ENCODE data around the gene NOX4. TPM values are rescaled to one million over a fixed set of nuclear protein-coding genes. Genes with fewer than 3 reads are reported as not detected.
"Not testable (repeated sequence)": the region's sequence is repeated elsewhere in the genome, so short reads cannot be mapped to it uniquely, and the experiment has no call there.

The NOX4 gene
- total RNA-seq, 1 donor from 2014 or later: 3.3 TPM

GRCh38 chr11:89308272-89308671, 182.9 kb downstream of the NOX4 start:
- not testable (repeated sequence) for H3K27me3 ChIP-seq; H3K79me2 ChIP-seq (ENCODE audit: low read depth); H3K9me3 ChIP-seq (ENCODE audit: low read depth); H3K9ac ChIP-seq; H3K4me1 Mint-ChIP-seq; H3K4me2 ChIP-seq; H3F3A ChIP-seq (ENCODE audit: low read depth); H3K27me3 Mint-ChIP-seq (ENCODE audit: insufficient read depth, low read depth); H3K4me3 ChIP-seq; H3K9me3 Mint-ChIP-seq; H3K36me3 Mint-ChIP-seq; H2AFZ ChIP-seq (replicated peaks); H3K4me3 Mint-ChIP-seq; DNase-seq (ENCODE audit: low spot score); H3K27ac ChIP-seq; H4K20me1 ChIP-seq (ENCODE audit: low read depth); H3K4me1 ChIP-seq; H3K27ac Mint-ChIP-seq; H3K36me3 ChIP-seq

DNA sequence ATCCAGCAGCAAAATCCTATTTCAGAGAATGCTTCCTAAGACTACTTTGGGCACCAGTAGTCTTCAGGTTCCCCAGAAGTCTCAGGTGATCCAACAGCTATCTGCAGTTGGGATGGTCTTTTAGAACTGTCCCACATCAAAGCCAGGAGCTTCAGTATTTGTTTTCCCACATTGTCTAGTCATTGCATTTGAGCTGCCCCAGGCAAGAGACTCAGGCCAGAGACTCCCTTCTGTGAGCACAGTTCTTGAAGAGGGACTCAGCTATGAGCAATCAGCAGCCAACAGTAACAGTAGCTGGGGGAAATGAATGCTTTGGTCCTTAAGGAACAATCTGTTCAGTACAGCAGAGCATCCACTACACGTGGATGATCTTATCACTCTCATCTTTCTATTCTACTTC, 188.1 kb downstream of the NOX4 start:
- H3K27ac ChIP-seq, H3K4me3 Mint-ChIP-seq: not testable (repeated sequence)

DNA sequence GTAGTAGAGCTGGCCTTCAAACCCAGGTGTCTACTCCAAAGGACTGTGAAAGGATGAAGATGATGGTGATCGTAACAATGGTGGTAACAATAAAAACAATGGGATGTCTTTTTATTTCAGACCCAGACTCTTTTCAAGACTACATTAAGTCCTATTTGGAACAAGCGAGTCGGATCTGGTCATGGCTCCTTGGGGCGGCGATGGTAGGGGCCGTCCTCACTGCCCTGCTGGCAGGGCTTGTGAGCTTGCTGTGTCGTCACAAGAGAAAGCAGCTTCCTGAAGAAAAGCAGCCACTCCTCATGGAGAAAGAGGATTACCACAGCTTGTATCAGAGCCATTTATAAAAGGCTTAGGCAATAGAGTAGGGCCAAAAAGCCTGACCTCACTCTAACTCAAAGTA, 196.2 kb downstream of the NOX4 start:
- peaks cover 21% of the 10 kb centered on the region for H3K4me1 Mint-ChIP-seq
- H3K9me3 ChIP-seq (ENCODE audit: low read depth); H2AFZ ChIP-seq (replicated peaks); H3K27me3 Mint-ChIP-seq (ENCODE audit: insufficient read depth, low read depth); H4K20me1 ChIP-seq (ENCODE audit: low read depth); H3K9ac ChIP-seq; H3K36me3 ChIP-seq; H3K79me2 ChIP-seq (ENCODE audit: low read depth); H3K4me3 ChIP-seq; H3K36me3 Mint-ChIP-seq; H3K9me3 Mint-ChIP-seq; H3K4me3 Mint-ChIP-seq; H3K27ac Mint-ChIP-seq; H3K27me3 ChIP-seq: not testable (repeated sequence)
- Histone ChIP-seq H3K4me1 (peaks cover 54% of the 10 kb centered on the region), H3K27ac (peak overlapping the region; percentile 91), H3K4me2 (peak overlapping the region; percentile 78), H3F3A (ENCODE audit: low read depth) (peaks cover 22% of the 10 kb centered on the region)
- DNase-seq (ENCODE audit: low spot score): peak; percentile 73

More for the DNA sequence above, 188.1 kb downstream of the NOX4 start:
- H3K27me3 Mint-ChIP-seq (ENCODE audit: insufficient read depth, low read depth); H3K9me3 ChIP-seq (ENCODE audit: low read depth); H3K9ac ChIP-seq; H3K36me3 Mint-ChIP-seq; H4K20me1 ChIP-seq (ENCODE audit: low read depth); H3K4me2 ChIP-seq; H3K27ac Mint-ChIP-seq; H2AFZ ChIP-seq (replicated peaks); H3K36me3 ChIP-seq; H3K9me3 Mint-ChIP-seq; H3K79me2 ChIP-seq (ENCODE audit: low read depth); H3F3A ChIP-seq (ENCODE audit: low read depth); H3K27me3 ChIP-seq; H3K4me3 ChIP-seq; DNase-seq (ENCODE audit: low spot score); H3K4me1 Mint-ChIP-seq: not testable (repeated sequence)
- H3K4me1 ChIP-seq: peaks cover 13% of the 10 kb centered on the region

DNA sequence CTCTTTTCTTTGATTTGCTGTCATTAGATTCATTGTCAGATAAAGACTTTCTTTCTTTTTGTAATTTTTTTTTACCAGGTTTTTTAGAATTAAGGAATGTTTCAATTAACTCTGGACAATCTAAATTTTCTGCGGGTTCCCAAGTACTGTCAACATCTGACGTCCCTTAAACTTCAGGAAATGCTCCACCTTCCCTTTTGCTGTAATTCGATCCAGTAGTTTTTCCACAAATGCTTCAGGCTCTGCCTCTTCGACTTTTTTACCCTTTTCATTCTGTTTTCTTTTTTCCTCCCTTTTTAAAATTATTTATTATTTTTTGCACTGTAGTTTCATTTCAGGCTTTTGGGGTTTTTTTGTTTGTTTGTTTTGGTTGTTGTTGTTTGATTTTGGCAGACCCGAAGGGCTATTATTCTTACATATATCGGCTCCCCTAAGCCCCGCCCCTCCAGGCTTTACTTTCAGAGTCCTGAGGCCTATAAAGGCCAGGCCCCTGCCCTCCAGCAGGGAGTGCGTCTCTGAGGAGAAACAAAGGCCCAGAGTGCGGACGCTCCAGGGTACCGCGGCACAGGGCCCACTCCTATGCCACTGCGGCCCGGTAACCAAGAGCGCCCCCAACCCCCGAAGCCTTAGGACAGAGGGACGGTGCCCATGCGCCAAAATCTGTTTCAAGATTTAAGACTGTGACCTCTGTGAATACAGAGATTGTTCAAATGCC, 197.1 kb downstream of the NOX4 start:
- Mint-ChIP-seq H3K4me3 (peak overlapping the region; percentile 71), H3K27me3 (ENCODE audit: insufficient read depth, low read depth) (no peaks in the 10 kb centered on the region), H3K27ac (no peak overlapping the region), H3K9me3 (no peaks in the 10 kb centered on the region), H3K4me1 (peaks cover 21% of the 10 kb centered on the region), H3K36me3 (no peaks in the 10 kb centered on the region)
- Histone ChIP-seq H3K4me3 (peak overlapping the region; percentile 44), H3K4me2 (peak overlapping the region; percentile 78), H3F3A (ENCODE audit: low read depth) (peaks cover 22% of the 10 kb centered on the region), H3K27me3 (no peaks in the 10 kb centered on the region), H4K20me1 (ENCODE audit: low read depth) (no peaks in the 10 kb centered on the region), H3K9ac (no peak overlapping the region), H3K9me3 (ENCODE audit: low read depth) (no peaks in the 10 kb centered on the region), H3K36me3 (no peaks in the 10 kb centered on the region), H3K4me1 (peaks cover 49% of the 10 kb centered on the region), H3K79me2 (ENCODE audit: low read depth) (no peaks in the 10 kb centered on the region), H3K27ac (peak overlapping the region; percentile 91), H2AFZ (replicated peaks) (peak overlapping the region; percentile 64)
- DNase-seq (ENCODE audit: low spot score): peak; percentile 72
- TF ChIP-seq EZH2 (IDR thresholded peaks at IDR 0.05) (no peak), CTCF (IDR thresholded peaks at IDR 0.05) (peak; percentile 12)

GRCh38 chr11:89288004-89288403, 203.2 kb downstream of the NOX4 start:
- not testable (repeated sequence) for H3K27me3 ChIP-seq; H3K79me2 ChIP-seq (ENCODE audit: low read depth); H3K4me1 Mint-ChIP-seq; H3F3A ChIP-seq (ENCODE audit: low read depth); H3K27ac Mint-ChIP-seq; H2AFZ ChIP-seq (replicated peaks); H3K9me3 ChIP-seq (ENCODE audit: low read depth); H3K36me3 Mint-ChIP-seq; DNase-seq (ENCODE audit: low spot score); H4K20me1 ChIP-seq (ENCODE audit: low read depth); H3K36me3 ChIP-seq; H3K4me1 ChIP-seq; H3K27ac ChIP-seq; H3K4me3 ChIP-seq; H3K27me3 Mint-ChIP-seq (ENCODE audit: insufficient read depth, low read depth); H3K4me3 Mint-ChIP-seq; H3K9ac ChIP-seq; H3K4me2 ChIP-seq; H3K9me3 Mint-ChIP-seq

- not testable (repeated sequence) for H3K9me3 ChIP-seq (ENCODE audit: low read depth)
Observed at GRCh38 chr11:89286601-89287000, 204.6 kb downstream of the NOX4 start.

DNA sequence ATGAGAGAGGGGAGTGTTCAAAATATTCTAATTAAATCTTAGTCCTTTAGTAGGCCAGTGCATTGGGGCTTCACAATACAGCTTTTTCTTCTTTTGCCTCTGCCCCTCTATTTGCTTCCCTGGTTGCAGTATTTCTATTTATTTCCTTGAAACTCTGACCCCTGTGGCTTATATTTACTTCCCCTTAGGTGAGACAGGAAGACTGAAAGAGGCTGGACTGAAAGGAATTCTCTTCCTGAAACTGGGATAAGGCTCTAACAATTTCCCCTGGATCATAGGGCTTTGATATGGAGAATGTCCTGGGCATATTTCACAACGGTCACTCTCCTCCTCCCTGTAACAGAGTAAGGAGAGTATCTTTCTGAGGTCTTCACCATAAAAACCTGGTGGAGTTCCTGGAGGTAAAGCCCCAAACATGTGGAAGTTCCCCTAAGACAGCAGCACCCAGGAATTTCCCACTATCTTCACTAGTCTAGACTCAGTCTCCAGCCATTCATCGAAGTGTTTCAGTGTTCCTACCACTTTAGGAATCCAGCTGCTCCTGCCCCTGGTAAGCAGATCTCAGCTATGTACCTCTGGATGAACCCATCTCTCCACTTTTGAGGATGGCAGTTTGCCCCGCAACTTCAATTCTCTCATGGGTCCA, 210.0 kb downstream of the NOX4 start:
- H3K4me3 Mint-ChIP-seq; H3K27ac Mint-ChIP-seq; H3K36me3 ChIP-seq; H3K4me1 Mint-ChIP-seq; H3K27me3 Mint-ChIP-seq (ENCODE audit: insufficient read depth, low read depth); H3K9me3 Mint-ChIP-seq; H3K9ac ChIP-seq; H3K9me3 ChIP-seq (ENCODE audit: low read depth); H3K27ac ChIP-seq; H3F3A ChIP-seq (ENCODE audit: low read depth); H3K79me2 ChIP-seq (ENCODE audit: low read depth); H3K36me3 Mint-ChIP-seq; H3K4me3 ChIP-seq; H3K4me1 ChIP-seq; H4K20me1 ChIP-seq (ENCODE audit: low read depth); H3K27me3 ChIP-seq; DNase-seq (ENCODE audit: low spot score); H3K4me2 ChIP-seq: not testable (repeated sequence)
- peak overlapping the region; percentile 31 for H2AFZ ChIP-seq (replicated peaks)

More at GRCh38 chr11:89286601-89287000, 204.6 kb downstream of the NOX4 start:
- not testable (repeated sequence) for H3K36me3 ChIP-seq; H3K27ac ChIP-seq; H3K4me3 Mint-ChIP-seq; H3K27me3 ChIP-seq; H4K20me1 ChIP-seq (ENCODE audit: low read depth); H3K4me1 Mint-ChIP-seq; H3K36me3 Mint-ChIP-seq; DNase-seq (ENCODE audit: low spot score); H3K9ac ChIP-seq; H3K79me2 ChIP-seq (ENCODE audit: low read depth); H3K9me3 Mint-ChIP-seq; H3K27ac Mint-ChIP-seq; H3K4me1 ChIP-seq; H3F3A ChIP-seq (ENCODE audit: low read depth); H3K27me3 Mint-ChIP-seq (ENCODE audit: insufficient read depth, low read depth); H3K4me3 ChIP-seq; H3K4me2 ChIP-seq; H2AFZ ChIP-seq (replicated peaks)

Data from neural progenitor cell (in vitro differentiated cells).